ENCODE data around the gene TUBA3E. TPM values are rescaled to one million over a fixed set of nuclear protein-coding genes. Genes with fewer than 3 reads are reported as not detected.

Gene TUBA3E
- polyA plus RNA-seq, 1 donor from 2014 or later = not detected

DNA sequence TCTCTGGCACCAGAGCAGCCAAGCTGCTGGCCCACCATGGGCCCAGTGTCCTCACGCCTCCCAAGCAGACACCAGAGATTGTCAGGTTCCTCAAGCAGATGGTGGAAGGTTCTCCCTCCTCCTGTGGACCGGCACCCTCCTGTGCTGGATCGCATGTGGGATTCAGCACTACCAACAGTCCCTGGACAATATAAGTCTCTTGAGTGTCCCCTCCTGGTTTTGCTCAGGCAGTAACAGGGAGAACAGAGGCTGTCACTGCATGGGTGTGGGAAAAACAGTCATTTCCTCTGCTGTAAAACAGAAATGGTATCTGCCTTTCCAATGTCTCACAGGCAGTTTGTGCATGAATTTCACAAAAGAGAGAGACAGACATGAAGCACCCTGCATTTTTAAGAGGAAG lies 47.7 kb upstream of the TUBA3E start:
- H3K4me2 ChIP-seq (ENCODE audit: low read length) = no peak overlapping the region
- H3K9me2 ChIP-seq (ENCODE audit: insufficient read depth, low read length) = no peaks in the 10 kb centered on the region
- H3K79me2 ChIP-seq (replicated peaks; ENCODE audit: insufficient read depth, low read length) = no peaks in the 10 kb centered on the region
- TF ChIP-seq MXI1 (conservative IDR thresholded peaks at IDR 0.05; ENCODE audit: poor library complexity, severe bottlenecking) = no peak
- no peak for TF ChIP-seq SMC3 (conservative IDR thresholded peaks at IDR 0.05; ENCODE audit: poor library complexity)
- no peak for TF ChIP-seq EZH2 (IDR thresholded peaks at IDR 0.05; ENCODE audit: borderline replicate concordance, insufficient read depth, low read length, poor library complexity, severe bottlenecking)
- TF ChIP-seq RAD21 (conservative IDR thresholded peaks at IDR 0.05) = no peak
- no peak for TF ChIP-seq EP300 (conservative IDR thresholded peaks at IDR 0.05; ENCODE audit: poor library complexity, severe bottlenecking)
- TF ChIP-seq, protein P1, sequence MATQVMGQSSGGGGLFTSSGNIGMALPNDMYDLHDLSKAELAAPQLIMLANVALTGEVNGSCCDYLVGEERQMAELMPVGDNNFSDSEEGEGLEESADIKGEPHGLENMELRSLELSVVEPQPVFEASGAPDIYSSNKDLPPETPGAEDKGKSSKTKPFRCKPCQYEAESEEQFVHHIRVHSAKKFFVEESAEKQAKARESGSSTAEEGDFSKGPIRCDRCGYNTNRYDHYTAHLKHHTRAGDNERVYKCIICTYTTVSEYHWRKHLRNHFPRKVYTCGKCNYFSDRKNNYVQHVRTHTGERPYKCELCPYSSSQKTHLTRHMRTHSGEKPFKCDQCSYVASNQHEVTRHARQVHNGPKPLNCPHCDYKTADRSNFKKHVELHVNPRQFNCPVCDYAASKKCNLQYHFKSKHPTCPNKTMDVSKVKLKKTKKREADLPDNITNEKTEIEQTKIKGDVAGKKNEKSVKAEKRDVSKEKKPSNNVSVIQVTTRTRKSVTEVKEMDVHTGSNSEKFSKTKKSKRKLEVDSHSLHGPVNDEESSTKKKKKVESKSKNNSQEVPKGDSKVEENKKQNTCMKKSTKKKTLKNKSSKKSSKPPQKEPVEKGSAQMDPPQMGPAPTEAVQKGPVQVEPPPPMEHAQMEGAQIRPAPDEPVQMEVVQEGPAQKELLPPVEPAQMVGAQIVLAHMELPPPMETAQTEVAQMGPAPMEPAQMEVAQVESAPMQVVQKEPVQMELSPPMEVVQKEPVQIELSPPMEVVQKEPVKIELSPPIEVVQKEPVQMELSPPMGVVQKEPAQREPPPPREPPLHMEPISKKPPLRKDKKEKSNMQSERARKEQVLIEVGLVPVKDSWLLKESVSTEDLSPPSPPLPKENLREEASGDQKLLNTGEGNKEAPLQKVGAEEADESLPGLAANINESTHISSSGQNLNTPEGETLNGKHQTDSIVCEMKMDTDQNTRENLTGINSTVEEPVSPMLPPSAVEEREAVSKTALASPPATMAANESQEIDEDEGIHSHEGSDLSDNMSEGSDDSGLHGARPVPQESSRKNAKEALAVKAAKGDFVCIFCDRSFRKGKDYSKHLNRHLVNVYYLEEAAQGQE (IDR thresholded peaks at IDR 0.05; ENCODE audit: borderline replicate concordance) = no peak
- TF ChIP-seq, protein P2, sequence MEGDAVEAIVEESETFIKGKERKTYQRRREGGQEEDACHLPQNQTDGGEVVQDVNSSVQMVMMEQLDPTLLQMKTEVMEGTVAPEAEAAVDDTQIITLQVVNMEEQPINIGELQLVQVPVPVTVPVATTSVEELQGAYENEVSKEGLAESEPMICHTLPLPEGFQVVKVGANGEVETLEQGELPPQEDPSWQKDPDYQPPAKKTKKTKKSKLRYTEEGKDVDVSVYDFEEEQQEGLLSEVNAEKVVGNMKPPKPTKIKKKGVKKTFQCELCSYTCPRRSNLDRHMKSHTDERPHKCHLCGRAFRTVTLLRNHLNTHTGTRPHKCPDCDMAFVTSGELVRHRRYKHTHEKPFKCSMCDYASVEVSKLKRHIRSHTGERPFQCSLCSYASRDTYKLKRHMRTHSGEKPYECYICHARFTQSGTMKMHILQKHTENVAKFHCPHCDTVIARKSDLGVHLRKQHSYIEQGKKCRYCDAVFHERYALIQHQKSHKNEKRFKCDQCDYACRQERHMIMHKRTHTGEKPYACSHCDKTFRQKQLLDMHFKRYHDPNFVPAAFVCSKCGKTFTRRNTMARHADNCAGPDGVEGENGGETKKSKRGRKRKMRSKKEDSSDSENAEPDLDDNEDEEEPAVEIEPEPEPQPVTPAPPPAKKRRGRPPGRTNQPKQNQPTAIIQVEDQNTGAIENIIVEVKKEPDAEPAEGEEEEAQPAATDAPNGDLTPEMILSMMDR (IDR thresholded peaks at IDR 0.05; ENCODE audit: poor library complexity, severe bottlenecking) = no peak
- no peak for TF ChIP-seq POLR2AphosphoS5 (IDR thresholded peaks at IDR 0.05)
- no peak for TF ChIP-seq TAF1 (IDR thresholded peaks at IDR 0.05; ENCODE audit: low read depth)
- H3F3A ChIP-seq (ENCODE audit: insufficient read depth, low read length, poor library complexity, severe bottlenecking) = no peaks in the 10 kb centered on the region
- H3K36me3 ChIP-seq (ENCODE audit: insufficient read depth, low read length) = no peaks in the 10 kb centered on the region
- H3K27ac ChIP-seq (ENCODE audit: low read length) = no peak overlapping the region
- H4K20me1 ChIP-seq (ENCODE audit: insufficient read depth) = no peaks in the 10 kb centered on the region
- no peak overlapping the region for H3K4me3 ChIP-seq (ENCODE audit: low read length)
- H3K27me3 ChIP-seq (ENCODE audit: insufficient read depth, low read depth, low read length) = no peaks in the 10 kb centered on the region
- H3K9ac ChIP-seq (ENCODE audit: low read length) = no peak overlapping the region
- no peak overlapping the region for H2AFZ ChIP-seq (ENCODE audit: low read depth, low read length)
- H3K9me3 ChIP-seq (ENCODE audit: low read length) = no peaks in the 10 kb centered on the region

DNA sequence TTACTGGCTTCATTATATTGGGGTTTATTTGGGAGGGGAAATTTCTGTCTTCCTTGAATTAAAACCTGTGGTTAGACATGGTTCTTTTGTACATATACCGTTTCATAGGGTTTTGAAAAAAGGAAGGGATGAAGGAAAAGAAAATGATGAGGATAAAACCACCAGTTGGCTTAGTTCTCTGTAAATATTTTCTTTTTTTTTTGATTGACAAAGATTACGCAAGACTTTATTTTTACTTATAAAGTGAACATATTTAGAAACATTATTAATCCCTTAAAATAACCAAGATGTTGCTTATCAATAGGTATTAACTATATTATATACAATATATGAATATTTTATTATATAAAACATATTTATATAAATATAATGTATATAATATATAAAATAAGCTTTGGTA lies 45.1 kb upstream of the TUBA3E start:
- H3F3A ChIP-seq (ENCODE audit: insufficient read depth, low read length, poor library complexity, severe bottlenecking) = no peaks in the 10 kb centered on the region
- H3K9me3 ChIP-seq (ENCODE audit: low read length) = no peaks in the 10 kb centered on the region
- no peaks in the 10 kb centered on the region for H3K9me2 ChIP-seq (ENCODE audit: insufficient read depth, low read length)
- no peaks in the 10 kb centered on the region for H3K36me3 ChIP-seq (ENCODE audit: insufficient read depth, low read length)
- no peaks in the 10 kb centered on the region for H3K79me2 ChIP-seq (replicated peaks; ENCODE audit: insufficient read depth, low read length)
- H3K4me2 ChIP-seq (ENCODE audit: low read length) = no peak overlapping the region
- H3K9ac ChIP-seq (ENCODE audit: low read length) = no peak overlapping the region
- no peak overlapping the region for H3K4me3 ChIP-seq (ENCODE audit: low read length)
- no peaks in the 10 kb centered on the region for H4K20me1 ChIP-seq (ENCODE audit: insufficient read depth)
- H3K27ac ChIP-seq (ENCODE audit: low read length) = no peak overlapping the region
- TF ChIP-seq SMC3 (conservative IDR thresholded peaks at IDR 0.05; ENCODE audit: poor library complexity) = no peak
- TF ChIP-seq TAF1 (IDR thresholded peaks at IDR 0.05; ENCODE audit: low read depth) = no peak
- no peak for TF ChIP-seq EP300 (conservative IDR thresholded peaks at IDR 0.05; ENCODE audit: poor library complexity, severe bottlenecking)
- TF ChIP-seq POLR2AphosphoS5 (IDR thresholded peaks at IDR 0.05) = no peak
- TF ChIP-seq, protein P1 (IDR thresholded peaks at IDR 0.05; ENCODE audit: borderline replicate concordance) = no peak
- no peak for TF ChIP-seq MXI1 (conservative IDR thresholded peaks at IDR 0.05; ENCODE audit: poor library complexity, severe bottlenecking)
- TF ChIP-seq, protein P2 (IDR thresholded peaks at IDR 0.05; ENCODE audit: poor library complexity, severe bottlenecking) = no peak
- no peak for TF ChIP-seq RAD21 (conservative IDR thresholded peaks at IDR 0.05)
- no peak for TF ChIP-seq EZH2 (IDR thresholded peaks at IDR 0.05; ENCODE audit: borderline replicate concordance, insufficient read depth, low read length, poor library complexity, severe bottlenecking)
- H2AFZ ChIP-seq (ENCODE audit: low read depth, low read length) = no peak overlapping the region
- no peaks in the 10 kb centered on the region for H3K27me3 ChIP-seq (ENCODE audit: insufficient read depth, low read depth, low read length)

All from neural cell (in vitro differentiated cells).